Smooth muscle cell (in vitro differentiated cells): ENCODE results near the gene PLEKHA7. TPM values are rescaled to one million over a fixed set of nuclear protein-coding genes. Genes with fewer than 3 reads are reported as not detected.
A peak's percentile ranks its signal among the peaks of the same experiment; 100 is the strongest.

Experiments used
- DNase-seq: peaks from one replicate; lab custom pipeline; 2025; ENCODE audit not compliant: unreplicated experiment; lab: John Stamatoyannopoulos, UW
- H2AFZ ChIP-seq: fragments of 200-600 bp; sonication (generic); 2 replicates; pipeline ENCODE4 v1.6.0; 2016; ENCODE audit warnings: antibody characterized with exemption, low read depth, mild to moderate bottlenecking
- H3F3A ChIP-seq: fragments of 200-600 bp; sonication (generic); 2 replicates; pipeline ENCODE4 v1.6.0; 2017; ENCODE audit warnings: antibody characterized with exemption, low read depth
- H3K27ac ChIP-seq: fragments of 200-600 bp; sonication (generic); 2 replicates; pipeline ENCODE4 v1.5.1; 2016; ENCODE audit warnings: low read depth, mild to moderate bottlenecking
- H3K27me3 ChIP-seq: fragments of 200-600 bp; sonication (generic); 2 replicates; pipeline ENCODE4 v1.6.1; 2016; ENCODE audit warnings: low read depth, mild to moderate bottlenecking
- H3K36me3 ChIP-seq: fragments of 200-600 bp; sonication (generic); 2 replicates; pipeline ENCODE4 v1.5.1; 2016; ENCODE audit warnings: low read depth
- H3K4me1 ChIP-seq: fragments of 200-600 bp; sonication (generic); 2 replicates; pipeline ENCODE4 v1.5.1; 2016; ENCODE audit warnings: low read depth
- H3K4me2 ChIP-seq: fragments of 200-600 bp; sonication (generic); 2 replicates; pipeline ENCODE4 v1.6.0; 2016; ENCODE audit warnings: mild to moderate bottlenecking
- H3K4me3 ChIP-seq: fragments of 200-600 bp; sonication (generic); 2 replicates; pipeline ENCODE4 v1.5.1; 2016; ENCODE audit warnings: mild to moderate bottlenecking
- H3K79me2 ChIP-seq: fragments of 200-600 bp; sonication (generic); 2 replicates; pipeline ENCODE4 v1.6.0; 2016; ENCODE audit warnings: low read depth, mild to moderate bottlenecking
- H3K9ac ChIP-seq: fragments of 200-600 bp; sonication (generic); 2 replicates; pipeline ENCODE4 v1.6.0; 2016; ENCODE audit warnings: low read depth
- H3K9me3 ChIP-seq: fragments of 200-600 bp; sonication (generic); replicated peaks from 2 replicates; pipeline ENCODE4 v1.5.1; 2016; ENCODE audit warnings: low read depth
- H4K20me1 ChIP-seq: fragments of 200-600 bp; sonication (generic); 2 replicates; pipeline ENCODE4 v1.6.0; 2016; ENCODE audit warnings: low read depth
- CTCF ChIP-seq: fragments of 200-600 bp; sonication (generic); IDR thresholded peaks from 2 replicates; pipeline ENCODE4 v1.5.1; 2017; ENCODE audit warnings: borderline replicate concordance, mild to moderate bottlenecking, antibody characterized with exemption; ENCODE audit not compliant: insufficient read depth, poor library complexity, severe bottlenecking
- WGBS: methylation state at CpG from one replicate; pipeline ENCODE4 v1.1.7; 2016; ENCODE audit warnings: low lambda C conversion rate; 5-methylcytosine and 5-hydroxymethylcytosine counted together
- polyA plus RNA-seq: library from polyadenylated mRNA; unstranded; fragments of >200 nt; fragmentation: Nextera tagmentation; extraction: Ambion mirVana; gene quantifications from 2 replicates; pipeline ENCODE4 v1.2.1, GENCODE V29; 2016
- total RNA-seq: library from RNA; depleted of rRNA; stranded (reverse); fragments of >200 nt; gene quantifications from 2 replicates; pipeline ENCODE4 v1.2.3, GENCODE V29; 2014

Gene PLEKHA7
- total and polyA plus RNA-seq, 2 experiments from 2014 or later, result 0.19 to 22.2 TPM

GRCh38 chr11:16820324-16821092 lies 193.7 kb downstream of the PLEKHA7 start:
- no peaks in the 10 kb centered on the region for H3K79me2 ChIP-seq
- no peak overlapping the region for H3K27ac ChIP-seq
- no peak overlapping the region for H3K4me2 ChIP-seq
- no peaks in the 10 kb centered on the region for H3K36me3 ChIP-seq
- no peaks in the 10 kb centered on the region for H3F3A ChIP-seq
- no peak overlapping the region for H3K4me3 ChIP-seq
- DNase-seq, result peak; percentile 28
- 30% methylated on average over 8 of the region's 8 CpGs for WGBS
- no peak overlapping the region for H3K9ac ChIP-seq
- peak overlapping the region; percentile 22 for H2AFZ ChIP-seq
- no peaks in the 10 kb centered on the region for H3K9me3 ChIP-seq
- no peaks in the 10 kb centered on the region for H3K27me3 ChIP-seq
- no peaks in the 10 kb centered on the region for H4K20me1 ChIP-seq
- H3K4me1 ChIP-seq, result peaks cover 14% of the 10 kb centered on the region
- TF ChIP-seq CTCF, result peak; percentile 89

GRCh38 chr11:16818284-16818683 lies 195.9 kb downstream of the PLEKHA7 start:
- Histone ChIP-seq H3K27ac (no peak overlapping the region), H3K9ac (no peak overlapping the region), H3K27me3 (no peaks in the 10 kb centered on the region), H3K36me3 (no peaks in the 10 kb centered on the region), H2AFZ (no peak overlapping the region), H3K4me2 (no peak overlapping the region), H3F3A (no peaks in the 10 kb centered on the region), H3K4me1 (peaks cover 5% of the 10 kb centered on the region), H4K20me1 (no peaks in the 10 kb centered on the region), H3K9me3 (no peaks in the 10 kb centered on the region), H3K79me2 (no peaks in the 10 kb centered on the region), H3K4me3 (no peak overlapping the region)
- WGBS, result 81% methylated on average over 4 of the region's 4 CpGs
- no peak for DNase-seq
- TF ChIP-seq CTCF, result no peak

GRCh38 chr11:16817351-16817750 lies 196.9 kb downstream of the PLEKHA7 start:
- Histone ChIP-seq H4K20me1 (no peaks in the 10 kb centered on the region), H3K4me2 (no peak overlapping the region), H2AFZ (no peak overlapping the region), H3K9me3 (no peaks in the 10 kb centered on the region), H3F3A (no peaks in the 10 kb centered on the region), H3K36me3 (no peaks in the 10 kb centered on the region), H3K4me3 (no peak overlapping the region), H3K27ac (no peak overlapping the region), H3K27me3 (no peaks in the 10 kb centered on the region), H3K79me2 (no peaks in the 10 kb centered on the region), H3K9ac (no peak overlapping the region), H3K4me1 (peaks cover 11% of the 10 kb centered on the region)
- no peak for DNase-seq
- TF ChIP-seq CTCF, result no peak
- 91% methylated on average over 4 of the region's 4 CpGs for WGBS
